HG02642 (cell line): ENCODE data around the gene GRIN2A.

ENCODE experiments used
- ATAC-seq: cut with Tn5 transposase; IDR thresholded peaks from one replicate; pipeline ENCODE4 v1.9.1; 2021; ENCODE audit warnings: mild to moderate bottlenecking; ENCODE audit not compliant: unreplicated experiment, poor library complexity

GRIN2A gene

DNA sequence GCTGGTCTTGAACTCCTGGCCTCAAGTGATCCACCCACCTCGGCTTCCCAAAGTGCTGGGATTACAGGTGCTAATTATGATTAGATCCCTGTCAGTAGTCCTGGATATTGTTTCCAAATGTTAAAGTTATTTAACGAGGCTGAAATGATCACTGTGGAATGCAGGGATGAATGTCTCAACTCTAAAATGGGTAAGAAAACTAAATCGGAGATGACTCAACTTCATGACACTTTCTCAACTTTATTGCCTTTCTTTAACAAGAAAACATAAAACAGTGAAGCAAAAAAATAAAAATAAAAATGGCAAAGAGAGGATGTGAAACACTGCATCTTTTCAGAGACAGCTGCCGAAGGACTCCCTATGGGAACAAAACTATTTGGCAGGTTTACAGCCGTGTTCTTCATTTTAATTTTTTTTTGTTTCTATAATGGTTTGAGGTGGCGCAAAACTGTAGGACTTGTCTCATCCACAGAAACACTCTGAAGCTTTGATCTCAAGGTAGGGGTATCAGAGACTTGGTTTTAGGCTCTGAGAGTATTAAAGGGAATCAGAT is 382.0 kb downstream of the GRIN2A start:
- no peak for ATAC-seq

DNA sequence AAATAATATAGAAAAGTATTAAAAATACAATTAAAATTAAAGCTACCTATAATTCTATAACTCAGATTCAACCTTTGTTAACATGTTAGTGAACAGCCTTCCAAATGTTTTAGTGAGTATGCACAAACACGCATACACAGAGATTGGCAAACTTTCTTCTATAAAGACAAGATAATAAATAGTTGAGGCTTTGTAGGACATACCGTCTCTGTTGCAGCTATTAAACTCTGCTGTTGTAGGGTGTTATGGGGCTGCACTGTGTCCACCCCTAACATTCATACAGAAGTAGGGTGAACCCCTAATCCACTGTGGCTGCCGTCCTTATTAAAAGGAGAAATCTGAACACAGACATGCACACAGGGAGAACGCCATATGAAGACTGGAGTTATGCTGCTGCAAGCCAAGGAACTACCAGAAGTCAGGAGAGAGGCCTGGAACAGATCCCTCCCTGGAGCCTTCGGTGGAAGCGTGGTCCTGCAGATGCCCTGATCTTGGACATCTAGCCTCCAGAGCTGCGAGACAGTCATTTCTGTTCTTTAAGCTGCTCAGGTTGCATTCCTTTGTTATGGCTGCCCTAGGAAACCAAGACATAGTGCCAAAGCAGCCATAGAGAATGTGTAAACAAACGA is 383.2 kb downstream of the GRIN2A start:
- no peak for ATAC-seq

DNA sequence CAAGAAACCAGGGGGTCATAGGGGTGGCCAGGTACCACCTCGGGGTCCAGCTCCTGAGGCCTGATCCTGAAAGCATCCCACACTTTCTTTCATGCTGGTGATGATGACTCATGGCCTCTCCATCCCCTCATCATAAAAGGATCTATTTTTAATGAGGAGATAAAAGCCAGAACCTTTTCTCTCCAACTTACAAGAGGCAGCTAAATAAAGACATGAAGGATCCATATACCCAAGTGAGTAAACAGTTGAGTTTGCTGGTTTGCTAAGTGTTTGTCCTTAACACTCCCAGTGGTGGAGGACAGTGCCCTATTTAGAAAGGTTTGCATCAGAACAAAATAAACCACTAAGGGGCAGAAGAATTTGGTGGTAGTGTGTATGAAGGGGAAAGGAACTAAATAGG is 383.8 kb downstream of the GRIN2A start:
- ATAC-seq, result no peak

DNA sequence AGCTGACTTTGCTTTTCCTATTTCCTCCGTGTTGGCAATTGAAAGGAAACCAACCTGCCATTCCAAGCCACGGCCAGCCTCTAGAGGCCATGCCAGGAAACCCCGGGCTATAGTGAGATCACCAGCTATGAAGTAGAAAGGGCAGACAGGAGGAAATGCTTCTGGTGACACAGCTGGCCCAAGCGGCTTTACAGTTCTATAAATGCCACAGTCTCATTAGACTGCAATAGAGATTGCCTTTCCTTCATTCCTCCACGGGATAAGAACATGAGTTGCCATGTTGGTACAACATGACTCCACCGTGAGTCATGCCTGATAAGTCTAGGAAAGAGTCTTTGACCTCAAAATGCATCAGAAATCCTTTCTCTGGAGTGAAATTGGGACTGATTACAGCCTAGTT is 384.9 kb downstream of the GRIN2A start:
- ATAC-seq, result no peak

DNA sequence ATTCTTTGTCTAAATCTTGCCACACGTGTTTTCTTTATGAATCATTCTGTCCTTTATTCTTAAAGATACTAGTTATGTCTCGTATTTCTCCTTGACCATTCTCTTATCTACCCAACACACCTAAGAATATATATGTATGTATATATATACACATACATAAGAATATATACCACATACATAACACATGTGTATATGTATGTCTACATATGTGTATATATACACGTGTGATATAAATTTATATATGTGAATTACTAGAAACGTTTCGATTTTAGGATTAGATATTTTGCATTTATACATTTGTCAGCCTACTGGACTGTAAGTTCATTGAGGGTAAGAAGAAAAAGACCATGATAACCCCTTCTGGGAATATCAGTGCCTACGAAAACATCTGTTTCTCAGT is 388.6 kb downstream of the GRIN2A start:
- no peak for ATAC-seq

DNA sequence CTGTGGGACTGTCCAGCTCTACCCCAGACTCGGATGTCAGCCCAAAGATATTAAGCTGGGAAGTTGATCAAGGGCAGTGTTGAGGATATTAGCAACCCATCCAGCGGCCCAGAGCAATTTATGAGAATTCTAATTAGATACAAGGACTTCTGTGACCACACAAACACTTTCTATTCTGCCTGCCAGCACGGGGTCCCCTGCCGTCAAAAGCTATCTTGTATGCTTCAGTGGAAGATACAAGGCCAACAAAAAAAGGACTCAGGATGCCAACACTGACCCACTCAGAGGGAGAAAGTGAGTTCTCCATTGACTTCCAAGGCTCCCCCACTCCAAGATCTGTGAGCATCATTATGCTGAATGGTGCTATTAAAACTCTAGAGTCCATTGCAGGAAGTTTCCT is 390.7 kb downstream of the GRIN2A start:
- ATAC-seq, result no peak

DNA sequence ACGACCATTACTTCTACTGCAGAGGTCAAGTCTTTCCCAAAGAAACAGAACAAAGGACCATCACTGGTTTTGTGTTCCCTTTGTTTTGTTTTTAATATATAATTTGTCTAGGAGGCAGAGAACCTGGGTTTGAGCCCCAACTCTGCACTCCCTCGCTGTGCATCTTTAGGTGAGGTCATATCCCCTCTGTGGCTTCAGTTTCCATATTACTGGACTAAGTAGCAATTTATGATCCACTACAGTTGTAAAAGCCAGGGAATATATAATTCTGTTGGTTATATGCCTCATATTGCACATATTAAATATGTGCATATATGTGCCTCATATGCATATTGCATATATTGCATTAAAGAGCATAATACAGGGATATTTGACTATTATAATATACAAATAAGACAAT is 392.0 kb downstream of the GRIN2A start:
- no peak for ATAC-seq

DNA sequence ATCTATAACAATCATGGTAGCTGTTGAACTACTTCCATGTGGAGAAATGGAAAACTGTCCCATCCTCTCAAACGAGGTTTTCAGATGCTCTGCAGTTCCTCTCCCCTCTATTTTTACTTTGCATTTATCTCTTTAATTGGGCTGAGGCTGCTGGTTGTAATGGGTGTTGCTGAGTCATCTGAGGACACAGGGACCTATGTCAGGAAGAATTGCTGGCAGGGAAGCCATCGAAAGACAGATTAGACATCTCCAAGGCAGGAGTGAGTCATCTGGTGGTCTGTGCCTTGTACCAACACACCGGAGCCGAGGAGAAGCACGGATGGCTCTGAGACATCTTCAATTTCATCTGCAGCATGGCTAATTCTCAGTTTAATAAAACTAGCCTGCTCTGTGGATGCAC is 394.5 kb downstream of the GRIN2A start:
- ATAC-seq, result no peak

DNA sequence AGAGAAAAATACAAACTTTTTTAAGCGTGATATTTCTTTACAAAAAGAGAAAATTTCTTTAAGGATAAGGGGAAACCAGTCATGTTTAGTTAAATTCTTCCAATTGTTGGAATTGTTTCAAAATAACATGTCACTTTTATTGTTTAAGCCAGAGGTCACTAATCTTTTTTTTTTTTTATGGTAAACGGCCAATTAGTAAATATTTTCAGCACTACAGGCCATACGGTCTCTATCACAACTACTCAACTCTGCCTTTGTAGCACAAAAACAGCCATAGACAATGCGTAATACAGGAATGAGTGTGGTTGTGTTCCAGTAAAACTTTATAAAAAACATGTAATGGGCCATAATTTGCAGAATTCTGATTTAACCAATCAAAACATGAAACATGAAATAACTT is 401.4 kb downstream of the GRIN2A start:
- no peak for ATAC-seq

DNA sequence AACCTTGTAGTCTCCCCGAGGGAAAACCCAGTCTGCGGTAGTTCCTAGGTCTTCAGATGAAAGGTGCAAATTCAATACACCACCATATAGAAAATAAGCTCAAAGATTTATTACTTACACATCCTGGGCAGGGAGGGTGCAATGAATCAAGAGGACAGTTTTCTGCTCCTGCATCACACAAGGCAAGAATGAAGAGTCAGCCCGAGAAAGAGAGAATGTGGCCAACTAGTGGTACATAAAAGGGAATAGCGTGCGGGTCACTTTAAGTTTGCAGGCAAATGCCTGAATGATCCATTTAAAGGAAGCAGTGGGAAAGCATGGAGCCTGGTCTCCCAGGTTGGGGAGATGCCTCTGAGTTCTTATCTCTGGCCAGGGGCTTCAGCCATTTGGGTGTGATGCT is 403.4 kb downstream of the GRIN2A start:
- no peak for ATAC-seq

DNA sequence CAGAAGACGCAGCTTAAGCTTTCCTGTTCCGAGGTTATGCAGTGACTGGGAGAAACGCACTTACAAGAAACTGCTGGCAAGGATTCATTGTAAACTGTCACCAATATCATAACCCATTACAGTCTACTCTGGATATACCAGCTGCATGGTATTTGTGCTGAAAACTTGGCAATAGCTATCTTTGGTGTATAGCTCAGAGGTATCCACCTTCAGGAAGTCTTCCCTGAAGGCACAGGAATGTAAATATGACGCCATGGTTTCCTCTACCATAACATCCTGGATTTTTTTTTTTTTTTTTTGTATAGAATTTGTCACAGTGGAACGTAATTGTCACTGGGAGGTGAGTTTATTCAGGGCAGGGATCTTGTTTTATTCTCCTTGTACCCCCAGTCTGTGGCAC is 406.2 kb downstream of the GRIN2A start:
- ATAC-seq, result no peak

DNA sequence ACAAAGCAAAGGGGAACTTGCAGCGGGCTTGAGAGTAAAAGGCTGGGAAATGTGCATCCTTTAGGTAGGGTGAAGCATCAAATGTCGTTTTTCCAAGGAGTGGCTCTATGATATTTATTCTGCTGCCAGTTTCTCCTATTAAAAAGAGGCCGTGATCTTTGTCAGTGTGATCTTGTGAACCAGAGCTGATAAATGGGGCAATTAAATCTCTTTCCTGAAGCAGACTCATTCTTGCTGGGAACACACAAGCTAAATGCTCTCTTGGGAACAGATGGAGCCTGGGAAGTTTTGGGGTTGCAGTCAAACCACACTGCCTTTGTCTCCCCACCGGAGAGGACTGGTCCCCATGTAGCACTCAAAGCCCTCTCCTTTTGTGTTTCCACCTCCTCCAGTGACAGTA is 408.9 kb downstream of the GRIN2A start:
- no peak for ATAC-seq

DNA sequence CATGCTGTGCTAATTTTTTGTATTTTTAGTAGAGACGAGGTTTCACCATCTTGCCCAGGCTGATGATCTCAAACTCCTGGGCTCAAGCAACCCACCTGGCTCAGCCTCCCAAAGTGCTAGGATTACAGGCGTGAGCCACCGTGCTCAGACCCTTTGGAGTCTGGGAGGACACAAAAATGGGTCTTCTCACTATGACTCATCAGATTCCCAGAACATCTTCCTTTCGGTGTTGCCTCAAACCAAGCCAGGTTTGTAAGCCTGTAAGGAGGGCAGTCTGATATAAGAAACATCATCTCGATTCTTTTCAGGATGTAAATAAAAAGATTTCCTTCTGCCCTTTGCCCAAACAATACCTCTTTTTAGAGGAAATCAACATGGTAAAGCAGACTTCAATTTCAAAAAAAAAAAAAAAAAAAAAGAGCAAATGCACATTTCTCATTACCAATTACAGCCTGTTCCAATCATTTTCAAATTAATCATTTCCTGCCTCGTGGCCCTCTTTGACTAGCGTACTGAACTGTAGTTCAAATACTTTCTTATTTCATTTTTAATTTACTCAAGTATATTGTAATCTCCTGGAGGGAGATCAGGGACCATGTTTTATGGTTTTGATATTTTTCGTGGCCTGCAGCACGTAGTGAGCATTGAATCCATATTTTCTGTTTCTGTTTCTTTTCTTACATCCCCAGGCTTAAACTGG is 409.6 kb downstream of the GRIN2A start:
- ATAC-seq, result no peak

DNA sequence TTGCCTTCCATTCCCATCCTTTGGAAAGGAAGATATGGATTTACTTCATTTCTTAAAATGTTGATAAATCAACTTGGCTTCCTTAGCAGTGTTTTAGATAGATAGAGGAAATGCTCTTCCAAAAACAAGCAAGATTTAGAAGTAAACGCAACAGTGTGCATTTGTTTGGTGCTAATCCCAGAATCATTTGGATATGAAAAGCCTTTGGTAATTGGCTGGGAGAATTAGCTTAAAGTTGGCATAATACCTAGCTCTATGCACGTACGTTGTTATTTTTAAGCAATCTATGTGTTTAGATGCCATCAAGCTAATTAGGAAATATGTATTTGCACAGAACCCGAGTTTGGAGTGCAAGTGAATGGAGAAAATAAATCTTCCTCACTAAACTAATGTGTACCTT is 415.3 kb downstream of the GRIN2A start:
- ATAC-seq, result no peak

DNA sequence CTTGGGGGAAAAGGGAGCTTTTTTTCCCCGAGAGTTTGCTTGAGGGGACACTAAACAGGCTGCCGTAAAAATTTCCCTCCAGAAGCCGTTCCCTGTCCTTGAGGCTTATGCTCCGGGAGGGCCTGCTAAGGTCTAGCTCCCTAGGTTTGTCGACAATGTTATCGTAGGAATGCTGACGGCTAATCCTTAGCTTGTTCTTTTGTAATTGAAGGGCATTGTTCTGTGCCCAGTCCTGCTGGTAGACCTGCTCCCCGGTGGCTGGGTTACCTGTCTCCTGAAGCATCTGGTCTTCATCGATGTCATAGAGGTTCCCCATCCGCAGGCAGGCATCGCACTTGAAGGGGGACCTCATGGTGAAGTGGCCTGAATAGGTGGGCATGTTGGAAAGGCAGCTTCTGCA is 418.7 kb downstream of the GRIN2A start:
- no peak for ATAC-seq

DNA sequence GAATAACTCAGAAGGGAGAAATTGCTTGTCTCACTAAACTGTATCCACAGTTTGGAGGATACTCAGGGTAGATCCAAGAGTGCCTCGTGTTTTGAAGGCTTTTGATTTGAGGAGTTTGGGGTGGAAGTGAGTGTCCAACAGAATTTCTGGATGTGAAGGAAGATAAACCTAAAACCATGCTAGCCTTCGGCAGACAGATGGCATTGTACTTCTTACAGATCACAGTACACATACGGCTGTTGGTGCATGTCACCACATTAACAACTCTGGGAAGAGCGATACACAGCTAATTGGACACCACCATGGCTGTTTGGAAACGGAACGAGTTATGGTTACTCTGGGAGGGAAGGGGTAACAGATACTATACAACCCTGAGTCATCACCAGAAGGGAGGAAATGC is 420.4 kb downstream of the GRIN2A start:
- no peak for ATAC-seq

DNA sequence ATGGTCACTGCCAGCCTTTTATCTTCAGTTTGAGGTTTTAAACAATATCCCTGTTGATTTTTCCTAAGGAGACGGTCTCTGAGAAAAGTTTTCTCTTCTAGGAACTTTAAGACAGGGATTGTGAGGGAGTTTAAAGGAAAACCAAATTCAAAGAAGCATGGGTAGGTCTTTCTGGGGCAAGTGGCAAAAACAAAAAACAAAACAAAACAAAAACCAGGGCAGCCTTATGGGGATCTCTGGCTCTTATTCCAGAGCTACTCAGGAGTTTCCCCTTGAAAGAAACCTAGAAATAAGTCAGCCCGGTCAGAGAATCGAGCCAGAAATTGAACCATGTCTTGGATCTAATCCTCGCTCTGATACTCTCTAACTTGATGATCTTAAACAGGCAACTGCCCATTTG is 424.5 kb downstream of the GRIN2A start:
- no peak for ATAC-seq

DNA sequence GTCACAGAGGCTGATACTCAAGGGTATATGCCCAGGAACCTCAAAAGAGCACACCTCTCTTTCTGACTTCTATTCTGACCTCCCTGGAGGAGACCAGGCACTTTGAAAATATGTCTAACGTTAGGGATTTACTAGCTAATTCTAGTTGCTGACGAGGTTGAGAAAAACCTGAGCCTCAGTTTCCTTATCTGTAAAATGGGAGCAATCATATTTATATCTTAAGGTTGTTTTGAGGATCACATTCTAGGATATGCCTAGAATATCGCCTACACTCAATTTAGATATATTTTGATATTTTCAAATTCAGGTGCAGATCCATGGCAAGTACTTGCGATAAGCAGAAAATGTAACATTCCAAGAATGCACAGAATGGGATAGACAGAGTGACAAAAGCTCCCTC is 425.8 kb downstream of the GRIN2A start:
- ATAC-seq, result no peak

DNA sequence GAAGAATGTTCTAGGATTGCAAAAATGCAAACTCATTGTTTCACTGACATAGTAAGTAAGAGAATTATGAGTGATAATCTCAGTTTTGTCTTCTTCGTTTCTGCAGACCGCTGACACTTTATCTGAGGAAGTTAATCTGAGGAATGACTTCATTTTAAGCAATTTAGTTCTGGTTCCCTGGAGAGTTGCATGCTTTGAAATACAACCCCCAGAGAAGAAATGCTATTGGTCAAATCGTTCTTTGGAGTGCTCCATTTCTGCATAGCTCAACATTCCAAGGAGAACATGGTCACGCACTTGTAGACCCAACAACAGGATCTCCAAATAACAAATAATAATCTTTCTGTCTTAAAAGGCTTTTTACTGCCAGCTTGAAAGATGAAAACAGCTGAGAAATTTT is 427.1 kb downstream of the GRIN2A start:
- ATAC-seq, result no peak

DNA sequence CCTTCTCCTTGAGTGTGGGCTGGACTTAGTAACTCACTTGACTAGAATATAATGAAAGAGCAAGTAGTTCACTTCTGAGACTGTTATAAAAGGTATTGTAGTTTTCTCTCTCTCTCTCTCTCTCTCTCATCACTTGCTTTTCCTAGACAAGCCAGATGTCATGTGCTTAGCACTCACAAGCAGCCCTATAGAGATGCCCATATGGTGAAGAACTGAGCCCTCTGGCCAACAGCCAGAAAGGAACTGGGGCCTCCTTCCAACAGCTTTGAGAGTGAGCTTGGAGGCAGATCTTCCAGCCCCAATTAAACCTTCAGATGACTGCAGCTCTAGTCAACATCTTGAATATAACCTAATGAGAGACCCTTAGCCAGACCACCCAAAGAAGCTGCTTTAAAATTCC is 440.5 kb downstream of the GRIN2A start:
- no peak for ATAC-seq

DNA sequence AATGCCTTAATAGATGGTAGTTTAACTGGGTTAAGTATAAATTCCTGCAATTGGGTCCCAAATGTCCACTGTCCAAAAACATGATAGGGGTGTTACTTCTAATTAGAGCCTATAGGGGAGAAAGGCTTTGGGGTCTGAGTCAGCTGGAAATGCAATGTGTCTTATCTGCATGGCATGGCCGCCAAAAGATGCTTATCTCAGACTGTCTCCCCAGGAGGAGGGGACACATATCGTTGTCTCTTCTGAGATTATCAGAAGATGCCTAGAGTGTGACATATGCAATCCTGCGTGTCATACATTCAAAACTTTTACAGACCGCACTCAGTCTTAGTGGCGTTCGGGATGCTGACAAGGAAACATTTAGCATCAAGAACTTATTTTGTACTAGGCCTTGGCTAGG is 442.9 kb downstream of the GRIN2A start:
- no peak for ATAC-seq

DNA sequence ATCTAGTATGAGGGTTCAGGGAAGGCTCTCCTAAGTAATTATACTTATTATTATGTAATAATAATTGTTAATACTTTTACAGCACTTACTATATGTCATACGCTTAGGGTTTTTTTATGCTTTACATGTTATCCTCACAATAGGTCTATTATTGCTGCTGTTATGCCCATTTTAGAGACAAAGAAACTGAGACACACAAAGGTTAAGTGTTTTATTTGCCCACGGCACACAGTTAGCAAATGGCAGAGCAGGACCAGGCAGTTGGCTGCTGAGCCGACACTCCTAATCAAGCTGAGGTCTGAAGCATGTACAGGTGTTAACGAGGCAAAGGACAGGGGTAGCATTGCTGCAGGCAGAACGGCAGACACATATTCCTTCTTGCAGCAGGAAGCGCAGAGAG is 443.5 kb downstream of the GRIN2A start:
- ATAC-seq, result no peak
